SHP77 (cell line): ENCODE results near the gene ZNF32.

Experiments
- DNase-seq, 2 experiments: peaks; one replicate each; lab custom pipeline; 2025; lab: John Stamatoyannopoulos, UW

ZNF32 gene

GRCh38 chr10:43648398-43649184, at the start of gene ZNF32:
Gene ZNF32 (minus strand): TSS chr10:43648881. CDS start chr10:43646133, 2,748 bp downstream.
- DNase-seq: peak; percentile 69 to 75

GRCh38 chr10:43698156-43698555, 49.5 kb upstream of the ZNF32 start:
- no peak for DNase-seq

- DNase-seq: no peak
These were observed 48.3 kb upstream of the ZNF32 start for GRCh38 chr10:43696909-43697483.

GRCh38 chr10:43695730-43696129, 47.0 kb upstream of the ZNF32 start:
- DNase-seq: no peak

- no peak for DNase-seq
These were observed 46.6 kb upstream of the ZNF32 start for GRCh38 chr10:43695321-43695720.

GRCh38 chr10:43694526-43694925, 45.8 kb upstream of the ZNF32 start:
- DNase-seq: no peak

GRCh38 chr10:43693602-43694001, 44.9 kb upstream of the ZNF32 start:
- no peak for DNase-seq

- no peak for DNase-seq
These were observed 43.6 kb upstream of the ZNF32 start for GRCh38 chr10:43692051-43692825.

GRCh38 chr10:43691485-43691884, 42.8 kb upstream of the ZNF32 start:
- no peak for DNase-seq

- DNase-seq: peak in 1 of 2 experiments; percentile 8
These were observed 41.5 kb upstream of the ZNF32 start for GRCh38 chr10:43689955-43690771.

- DNase-seq: no peak
These were observed 40.9 kb upstream of the ZNF32 start for GRCh38 chr10:43689618-43689954.

- DNase-seq: no peak
These were observed 40.4 kb upstream of the ZNF32 start for GRCh38 chr10:43689007-43689491.

GRCh38 chr10:43688348-43688892, 39.7 kb upstream of the ZNF32 start:
- no peak for DNase-seq

GRCh38 chr10:43687373-43687772, 38.7 kb upstream of the ZNF32 start:
- DNase-seq: no peak

- no peak for DNase-seq
These were observed 37.7 kb upstream of the ZNF32 start for GRCh38 chr10:43686414-43686813.

GRCh38 chr10:43685744-43686143, 37.1 kb upstream of the ZNF32 start:
- no peak for DNase-seq

- DNase-seq: no peak
These were observed 35.5 kb upstream of the ZNF32 start for GRCh38 chr10:43684292-43684559.

- DNase-seq: peak in 1 of 2 experiments; percentile 14
These were observed 35.0 kb upstream of the ZNF32 start for GRCh38 chr10:43683451-43684291.

GRCh38 chr10:43682956-43683355, 34.3 kb upstream of the ZNF32 start:
- no peak for DNase-seq

- DNase-seq: no peak
These were observed 33.0 kb upstream of the ZNF32 start for GRCh38 chr10:43681721-43682120.

GRCh38 chr10:43681220-43681619, 32.5 kb upstream of the ZNF32 start:
- no peak for DNase-seq
